Inferior parietal cortex (tissue), 1 donor: Measurements from ENCODE around the gene NLRP7.
"Not testable (repeated sequence)": the region's sequence is repeated elsewhere in the genome, so short reads cannot be mapped to it uniquely, and the experiment has no call there.

Experiments used
- DNase-seq: peaks from one replicate; pipeline ENCODE4 v3.0.0-alpha.2; 2016; ENCODE audit errors: extremely low spot score

Gene NLRP7

DNA sequence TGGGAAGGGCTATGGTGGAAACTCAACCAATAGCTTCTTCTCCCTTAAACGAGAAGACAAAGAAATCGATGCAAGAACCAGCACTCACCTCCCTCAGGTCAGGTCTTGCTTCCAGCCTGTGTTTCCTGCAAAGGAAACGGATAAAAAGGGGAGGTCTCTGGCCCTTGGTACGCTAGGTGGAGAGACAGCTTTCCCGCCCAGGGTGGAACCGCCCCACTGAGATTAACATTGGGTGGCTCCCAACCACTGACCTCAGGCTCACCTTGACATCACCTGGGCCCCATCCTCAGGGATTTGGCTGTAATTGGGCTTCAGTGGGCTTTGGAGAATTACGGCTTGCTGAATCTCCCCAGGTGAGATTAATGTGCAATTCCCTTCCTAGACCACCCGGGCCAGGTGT, at the start of gene NLRP7:
NLRP7 (minus strand) TSS at position 150 of the 400 bp plus-strand sequence.
- no peak for DNase-seq

- DNase-seq: no peak
Measured at GRCh38 chr19:54995561-54995960, 48.2 kb upstream of the NLRP7 start.

DNA sequence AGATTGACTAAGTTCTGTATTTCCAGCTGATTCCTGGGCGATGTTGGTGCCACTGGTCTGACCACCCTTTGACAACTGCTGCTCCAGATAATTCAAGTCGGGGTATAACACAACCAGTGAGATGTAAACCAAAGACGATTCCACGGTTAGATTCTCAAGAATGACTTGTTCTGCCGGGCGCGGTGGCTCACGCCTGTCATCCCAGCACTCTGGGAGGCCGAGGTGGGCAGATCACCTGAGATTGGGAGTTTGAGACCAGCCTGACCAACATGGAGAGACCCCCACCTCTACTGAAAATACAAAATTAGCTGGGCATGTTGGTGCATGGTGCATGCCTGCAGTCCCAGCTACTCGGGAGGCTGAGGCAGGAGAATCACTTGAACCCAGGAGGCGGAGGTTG, 42.2 kb upstream of the NLRP7 start:
- not testable (repeated sequence) for DNase-seq

DNA sequence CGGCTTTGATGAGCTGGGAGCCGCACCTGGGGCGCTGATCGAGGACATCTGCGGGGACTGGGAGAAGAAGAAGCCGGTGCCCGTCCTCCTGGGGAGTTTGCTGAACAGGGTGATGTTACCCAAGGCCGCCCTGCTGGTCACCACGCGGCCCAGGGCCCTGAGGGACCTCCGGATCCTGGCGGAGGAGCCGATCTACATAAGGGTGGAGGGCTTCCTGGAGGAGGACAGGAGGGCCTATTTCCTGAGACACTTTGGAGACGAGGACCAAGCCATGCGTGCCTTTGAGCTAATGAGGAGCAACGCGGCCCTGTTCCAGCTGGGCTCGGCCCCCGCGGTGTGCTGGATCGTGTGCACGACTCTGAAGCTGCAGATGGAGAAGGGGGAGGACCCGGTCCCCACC, 35.2 kb upstream of the NLRP7 start:
- not testable (repeated sequence) for DNase-seq

DNA sequence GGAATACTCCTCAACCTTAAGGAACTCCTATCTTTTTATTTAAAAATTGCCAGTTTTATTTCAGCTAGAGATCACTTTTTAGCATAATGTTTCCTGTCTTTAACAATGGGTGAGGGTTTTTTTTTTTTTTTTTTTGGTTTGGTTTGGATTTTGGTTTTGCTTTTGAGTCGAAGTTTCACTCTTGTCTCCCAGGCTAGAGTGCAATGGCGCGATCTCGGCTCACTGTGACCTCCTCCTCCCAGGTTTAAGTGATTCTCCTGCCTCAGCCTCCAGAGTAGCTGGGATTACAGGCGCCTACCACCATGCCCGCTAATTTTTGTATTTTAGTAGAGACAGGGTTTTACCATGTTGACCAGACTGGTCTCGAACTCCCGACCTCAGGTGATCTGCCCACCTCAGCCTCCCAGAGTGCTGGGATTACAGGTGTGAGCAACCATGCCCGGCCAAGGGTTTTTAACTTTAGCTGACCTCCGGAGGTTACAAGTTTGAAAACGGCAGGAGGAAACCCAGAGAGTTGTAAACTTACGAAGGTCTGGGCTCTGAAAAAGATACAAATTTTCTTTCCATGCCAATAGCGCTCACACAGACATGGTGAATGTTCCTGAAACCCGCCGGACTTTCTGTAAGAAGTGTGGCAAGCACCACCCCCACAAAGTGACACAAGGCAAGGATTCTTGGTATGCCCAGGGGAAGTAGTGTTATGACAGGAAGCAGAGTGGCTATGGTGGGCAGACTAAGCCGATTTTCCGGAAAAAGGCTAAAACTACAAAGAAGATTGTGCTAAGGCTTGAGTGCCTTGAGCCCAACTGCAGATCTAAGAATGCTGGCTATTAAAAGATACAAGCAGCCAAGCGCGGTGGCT, 26.1 kb upstream of the NLRP7 start:
- DNase-seq: not testable (repeated sequence)

DNA sequence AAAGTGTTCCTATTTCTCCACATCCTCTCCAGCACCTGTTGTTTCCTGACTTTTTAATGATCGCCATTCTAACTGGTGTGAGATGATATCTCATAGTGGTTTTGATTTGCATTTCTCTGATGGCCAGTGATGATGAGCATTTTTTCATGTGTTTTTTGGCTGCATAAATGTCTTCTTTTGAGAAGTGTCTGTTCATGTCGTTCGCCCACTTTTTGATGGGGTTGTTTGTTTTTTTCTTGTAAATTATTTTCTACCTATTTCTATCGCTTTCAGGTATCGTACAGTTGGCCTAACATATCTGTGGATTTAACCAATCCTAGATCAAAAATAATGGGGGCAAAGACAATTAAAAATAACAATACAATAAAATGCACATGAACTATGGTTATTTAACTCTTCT, 24.1 kb upstream of the NLRP7 start:
- not testable (repeated sequence) for DNase-seq

DNA sequence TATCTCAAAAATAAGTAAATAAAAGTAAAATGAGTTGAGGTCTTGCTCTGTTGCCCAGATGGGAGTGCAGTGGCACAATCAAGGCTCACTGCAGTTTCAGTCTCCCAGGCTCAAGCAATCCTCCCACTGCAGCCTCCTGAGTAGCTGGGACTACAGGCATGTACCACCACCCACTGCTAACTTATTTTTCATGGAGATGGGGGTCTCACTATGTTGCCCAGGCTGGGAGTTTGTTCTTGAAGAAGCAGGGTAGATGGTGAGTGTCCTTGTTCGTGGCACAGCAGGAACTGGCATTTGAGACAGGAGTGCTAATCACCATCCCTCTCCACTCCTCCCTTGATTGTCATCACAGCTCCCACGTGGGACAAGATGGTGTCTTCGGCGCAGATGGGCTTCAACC, 22.3 kb upstream of the NLRP7 start:
- DNase-seq: no peak

GRCh38 chr19:54967611-54968010, 20.3 kb upstream of the NLRP7 start:
- DNase-seq: no peak

DNA sequence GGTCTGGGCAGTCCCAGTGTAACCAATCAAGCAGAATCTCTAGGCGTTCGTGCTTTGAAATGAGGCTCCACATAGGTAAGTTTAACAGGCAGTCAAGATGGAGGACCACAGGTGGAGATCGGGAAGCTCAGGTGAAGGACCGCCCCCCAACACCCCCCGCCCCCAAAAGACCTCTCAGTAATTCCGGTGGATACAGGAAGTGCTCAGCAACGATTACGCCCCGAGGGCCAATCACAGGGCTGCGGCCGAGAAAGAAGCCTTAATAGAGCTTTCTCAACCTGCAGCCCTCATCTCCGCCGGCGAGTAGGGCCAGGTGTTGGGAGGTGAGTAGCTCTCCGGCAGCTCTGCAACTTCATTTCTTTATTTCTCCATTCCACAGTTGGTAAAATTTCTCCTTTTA, 17.7 kb upstream of the NLRP7 start:
- DNase-seq: not testable (repeated sequence)

- DNase-seq: peak; percentile 10
Measured at GRCh38 chr19:54959840-54960239, 12.5 kb upstream of the NLRP7 start.

GRCh38 chr19:54955376-54955775, 8.0 kb upstream of the NLRP7 start:
- no peak for DNase-seq

DNA sequence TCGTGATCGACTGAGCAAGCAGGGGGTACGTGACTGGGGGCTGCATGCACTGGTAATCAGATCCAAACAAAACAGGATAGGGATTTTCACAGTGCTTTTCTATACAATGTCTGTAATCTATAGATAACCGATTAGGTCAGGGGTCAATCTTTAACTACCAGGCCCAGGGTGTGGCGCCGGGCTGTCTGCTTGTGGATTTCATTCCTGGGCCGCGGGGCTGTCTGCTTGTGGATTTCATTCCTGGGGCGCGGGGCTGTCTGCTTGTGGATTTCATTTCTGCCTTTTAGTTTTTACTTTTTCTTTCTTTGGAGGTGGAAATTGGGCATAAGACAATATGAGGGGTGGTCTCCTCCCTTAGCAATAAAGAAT, 6.0 kb upstream of the NLRP7 start:
- not testable (repeated sequence) for DNase-seq

GRCh38 chr19:54952591-54953344, 5.4 kb upstream of the NLRP7 start:
- DNase-seq: peak; percentile 13

- not testable (repeated sequence) for DNase-seq
Measured at GRCh38 chr19:54950580-54950979, 3.2 kb upstream of the NLRP7 start.

GRCh38 chr19:54949412-54949811, 2.1 kb upstream of the NLRP7 start:
- DNase-seq: no peak

- DNase-seq: peak; percentile 1
Measured at GRCh38 chr19:54943772-54944361, 3.5 kb downstream of the NLRP7 start.

- not testable (repeated sequence) for DNase-seq
Measured at GRCh38 chr19:54939538-54939937, 7.8 kb downstream of the NLRP7 start.

- DNase-seq: no peak
Measured at GRCh38 chr19:54938906-54939305, 8.4 kb downstream of the NLRP7 start.

GRCh38 chr19:54937926-54938325, 9.4 kb downstream of the NLRP7 start:
- DNase-seq: no peak

GRCh38 chr19:54928299-54928698, 19.0 kb downstream of the NLRP7 start:
- no peak for DNase-seq

DNA sequence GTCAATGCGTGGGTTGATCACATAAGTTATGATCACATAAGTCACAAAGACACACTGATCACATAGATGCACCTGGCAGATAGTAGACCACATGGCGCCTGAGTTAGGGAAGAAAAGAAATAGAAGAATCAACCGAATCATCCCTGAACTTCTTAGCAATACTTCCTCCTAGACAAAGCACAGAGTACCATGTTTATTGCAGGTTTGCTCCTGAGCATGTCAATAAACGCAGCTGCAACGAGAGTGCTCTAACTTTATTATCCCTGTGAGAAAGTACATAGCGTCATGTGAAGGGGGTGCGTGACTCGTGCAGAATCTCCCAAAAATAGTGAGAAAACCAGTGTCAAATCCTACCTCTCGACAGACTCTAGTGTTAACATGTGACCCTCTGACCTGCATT, 24.1 kb downstream of the NLRP7 start:
- no peak for DNase-seq

DNA sequence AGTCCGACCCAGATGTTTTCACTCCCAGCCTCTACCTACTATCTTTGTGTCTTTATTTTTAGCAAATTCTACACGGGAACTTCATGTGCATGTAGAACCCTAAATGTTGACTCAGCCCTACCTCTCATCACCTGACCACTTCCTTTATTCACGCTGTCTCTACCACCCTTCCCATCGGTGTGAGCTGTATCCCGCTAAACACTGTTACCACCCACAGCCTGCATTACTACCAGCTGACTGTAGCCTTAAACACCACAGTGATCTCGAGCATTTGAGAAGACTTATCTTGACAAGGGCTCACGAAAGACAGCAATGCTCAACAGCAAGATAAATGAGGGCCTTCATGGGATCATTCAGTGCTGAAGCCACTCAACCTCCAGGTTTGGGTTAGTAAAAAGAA, 26.2 kb downstream of the NLRP7 start:
- no peak for DNase-seq
